NCI-H524 (cell line): Measurements from ENCODE around the gene NTF3.
A peak's percentile ranks its signal among the peaks of the same experiment; 100 is the strongest.

ENCODE experiments used
- DNase-seq, 2 experiments: peaks; one replicate each; lab custom pipeline; 2025; lab: John Stamatoyannopoulos, UW

The NTF3 gene

GRCh38 chr12:5430641-5431603 lies 986 bp upstream of the NTF3 start:
- no peak for DNase-seq

GRCh38 chr12:5433081-5433844 lies 1.4 kb downstream of the NTF3 start:
- DNase-seq: peak in 1 of 2 experiments; percentile 6

- no peak for DNase-seq
These were observed 2.1 kb downstream of the NTF3 start for GRCh38 chr12:5433845-5434646.

GRCh38 chr12:5434647-5435560 lies 3.0 kb downstream of the NTF3 start:
- DNase-seq: peak; percentile 46 to 64

- DNase-seq: no peak
These were observed 5.3 kb downstream of the NTF3 start for GRCh38 chr12:5437182-5437583.

GRCh38 chr12:5437589-5437988 lies 5.7 kb downstream of the NTF3 start:
- DNase-seq: no peak

GRCh38 chr12:5438671-5439200 lies 6.8 kb downstream of the NTF3 start:
- DNase-seq: no peak

GRCh38 chr12:5439371-5439771 lies 7.5 kb downstream of the NTF3 start:
- DNase-seq: peak in 1 of 2 experiments; percentile 14

GRCh38 chr12:5439788-5440300 lies 7.9 kb downstream of the NTF3 start:
- DNase-seq: no peak

GRCh38 chr12:5440978-5441377 lies 9.1 kb downstream of the NTF3 start:
- DNase-seq: no peak

- no peak for DNase-seq
These were observed 9.8 kb downstream of the NTF3 start for GRCh38 chr12:5441497-5442236.

- peak in 1 of 2 experiments; percentile 31 for DNase-seq
These were observed 10.5 kb downstream of the NTF3 start for GRCh38 chr12:5442251-5443006.

- no peak for DNase-seq
These were observed 12.6 kb downstream of the NTF3 start for GRCh38 chr12:5444520-5444919.

- DNase-seq: no peak
These were observed 15.4 kb downstream of the NTF3 start for GRCh38 chr12:5447320-5447719.

- no peak for DNase-seq
These were observed 19.3 kb downstream of the NTF3 start for GRCh38 chr12:5451251-5451650.

- no peak for DNase-seq
These were observed 20.7 kb downstream of the NTF3 start for GRCh38 chr12:5452569-5452968.

- DNase-seq: peak in 1 of 2 experiments; percentile 66
These were observed 21.6 kb downstream of the NTF3 start for GRCh38 chr12:5453466-5453865.

GRCh38 chr12:5455045-5455444 lies 23.1 kb downstream of the NTF3 start:
- DNase-seq: peak in 1 of 2 experiments; percentile 5

GRCh38 chr12:5456030-5456429 lies 24.1 kb downstream of the NTF3 start:
- DNase-seq: no peak
